ENCODE data around the gene KRT82.

- no peak for TF ChIP-seq CTCF (IDR thresholded peaks at IDR 0.05 in 8 of 11, conservative IDR thresholded peaks at IDR 0.05 in 3 of 11)
- no peak for TF ChIP-seq POLR2A (IDR thresholded peaks at IDR 0.05)
Measured at GRCh38 chr12:52416795-52417194, 10.7 kb upstream of the KRT82 start.

All from spleen (tissue), 7 donors.